AG04450 (cell line): Measurements from ENCODE around the gene ZNF593. TPM values are rescaled to one million over a fixed set of nuclear protein-coding genes. Genes with fewer than 3 reads are reported as not detected.

Experiments used
- CTCF ChIA-PET: fragments of 300-600, 350-600 bp; formaldehyde crosslinking; extraction: SDS; loops from one replicate; lab custom pipeline; 2022; ENCODE audit warnings: antibody characterized with exemption, inconsistent platforms; lab: Charles Lee
- POLR2A ChIA-PET: fragments of 350-600 bp; formaldehyde crosslinking; extraction: SDS; loops from one replicate; lab custom pipeline; 2021; ENCODE audit warnings: antibody characterized with exemption, inconsistent platforms; lab: Yijun Ruan, JAX
- DNase-seq: peaks from one replicate; pipeline ENCODE4 v3.0.0-alpha.2; 2011; ENCODE audit warnings: low read depth, low spot score
- H3K27ac ChIP-seq: one replicate; pipeline ENCODE4 v1.5.1; 2012; ENCODE audit warnings: low read depth, low read length, control low read depth
- H3K27me3 ChIP-seq: one replicate; pipeline ENCODE4 v1.6.0; 2012; ENCODE audit warnings: low read length; ENCODE audit not compliant: control insufficient read depth, insufficient read depth
- H3K4me3 ChIP-seq: 2 replicates; pipeline ENCODE4 v1.5.1; 2011; ENCODE audit warnings: mild to moderate bottlenecking, low read depth, low read length, control low read depth
- H3K9me3 ChIP-seq: 2 replicates; pipeline ENCODE4 v1.5.1; 2012; ENCODE audit warnings: low read length; ENCODE audit not compliant: control insufficient read depth, insufficient read depth
- CTCF ChIP-seq: IDR thresholded peaks from 2 replicates; pipeline ENCODE4 v1.5.1; 2011; ENCODE audit warnings: low read depth, low read length, control low read depth, inconsistent platforms
- polyA minus RNA-seq: library from RNA; depleted of rRNA, polyadenylated mRNA; stranded (reverse); fragments of >200 nt; gene quantifications from 2 replicates; pipeline ENCODE4 v1.2.3, GENCODE V29; 2011; rRNA and poly(A)+ RNA removed
- polyA plus RNA-seq: library from polyadenylated mRNA; depleted of rRNA; stranded (reverse); fragments of >200 nt; gene quantifications from 2 replicates; pipeline ENCODE4 v1.2.3, GENCODE V29; 2011; rRNA removed

The ZNF593 gene
- polyA plus RNA-seq (19.7 and 28.6 TPM in 2 replicates), polyA minus RNA-seq (8.0 and 12.0 TPM in 2 replicates)

GRCh38 chr1:26169669-26170471 lies at the start of gene ZNF593:
Gene ZNF593, plus strand, starts transcription at chr1:26169908. Its CDS starts 76 bp downstream, at chr1:26169984.
- ChIA-PET CTCF (interaction anchor here (0.6 to 3.1 kb wide), 31 partner anchors 9 to 1147 kb away, joined by 3 to 22 read pairs (median 4); partner anchors contain the start of gene CEP85), POLR2A (interaction anchor here (0.6 to 1.5 kb wide), 5 partner anchors 13 to 283 kb away, joined by 3 to 8 read pairs (median 4); partner anchors contain the start of gene CEP85)
- peaks cover 5% of the 10 kb centered on the region for H3K27me3 ChIP-seq

GRCh38 chr1:26121854-26122773 lies 47.6 kb upstream of the ZNF593 start:
- no peak for TF ChIP-seq CTCF
- Histone ChIP-seq H3K9me3 (no peaks in the 10 kb centered on the region), H3K4me3 (no peak overlapping the region), H3K27ac (no peak overlapping the region), H3K27me3 (no peaks in the 10 kb centered on the region)
- ChIA-PET POLR2A (no interaction called here), CTCF (interaction anchor here (0.7 to 4.5 kb wide), 6 partner anchors 22 to 295 kb away, joined by 3 to 41 read pairs (median 4); partner anchors contain the start of gene CEP85)
- no peak for DNase-seq

More at GRCh38 chr1:26169669-26170471, at the start of gene ZNF593:
- Histone ChIP-seq H3K27ac (peak within 1 kb of the TSS; percentile 52), H3K9me3 (no peaks in the 10 kb centered on the region; the same call in 1 of the 2 replicates), H3K4me3 (peak within 1 kb of the TSS; percentile 87)
- peak; percentile 83 for TF ChIP-seq CTCF
- DNase-seq: peak; percentile 62

GRCh38 chr1:26122988-26123973 lies 46.4 kb upstream of the ZNF593 start:
- no peak overlapping the region for H3K27ac ChIP-seq
- POLR2A ChIA-PET: interaction anchor here (0.5 kb wide), 1 partner anchor 354 kb away, joined by 4 read pairs; no protein-coding TSS in a partner anchor

More at GRCh38 chr1:26122988-26123973, 46.4 kb upstream of the ZNF593 start:
- H3K9me3 ChIP-seq: no peaks in the 10 kb centered on the region
- DNase-seq: no peak
- H3K4me3 ChIP-seq: no peak overlapping the region
- no peak for TF ChIP-seq CTCF
- no peaks in the 10 kb centered on the region for H3K27me3 ChIP-seq
- CTCF ChIA-PET: interaction anchor here (0.7 to 4.5 kb wide), 9 partner anchors 21 to 294 kb away, joined by 3 to 41 read pairs (median 4); partner anchors contain the start of genes CEP85 and PAFAH2
